Head of caudate nucleus (tissue), 42 donors: Measurements from ENCODE around the gene SESN2.
"Not testable (repeated sequence)": the region's sequence is repeated elsewhere in the genome, so short reads cannot be mapped to it uniquely, and the experiment has no call there.

Experiments
- DNase-seq, 42 donors: peaks; one replicate each; pipeline versions ENCODE4 v3.0.0 to v3.0.0-alpha.2; 2020 to 2021; ENCODE audit warnings: mixed read lengths in 7 of 42
- intact Hi-C: fragments of 100-400 bp; cut with DNase I; formaldehyde crosslinking; loops from one replicate; pipeline ENCODE4 v1.15.0; 2022

Gene SESN2

DNA sequence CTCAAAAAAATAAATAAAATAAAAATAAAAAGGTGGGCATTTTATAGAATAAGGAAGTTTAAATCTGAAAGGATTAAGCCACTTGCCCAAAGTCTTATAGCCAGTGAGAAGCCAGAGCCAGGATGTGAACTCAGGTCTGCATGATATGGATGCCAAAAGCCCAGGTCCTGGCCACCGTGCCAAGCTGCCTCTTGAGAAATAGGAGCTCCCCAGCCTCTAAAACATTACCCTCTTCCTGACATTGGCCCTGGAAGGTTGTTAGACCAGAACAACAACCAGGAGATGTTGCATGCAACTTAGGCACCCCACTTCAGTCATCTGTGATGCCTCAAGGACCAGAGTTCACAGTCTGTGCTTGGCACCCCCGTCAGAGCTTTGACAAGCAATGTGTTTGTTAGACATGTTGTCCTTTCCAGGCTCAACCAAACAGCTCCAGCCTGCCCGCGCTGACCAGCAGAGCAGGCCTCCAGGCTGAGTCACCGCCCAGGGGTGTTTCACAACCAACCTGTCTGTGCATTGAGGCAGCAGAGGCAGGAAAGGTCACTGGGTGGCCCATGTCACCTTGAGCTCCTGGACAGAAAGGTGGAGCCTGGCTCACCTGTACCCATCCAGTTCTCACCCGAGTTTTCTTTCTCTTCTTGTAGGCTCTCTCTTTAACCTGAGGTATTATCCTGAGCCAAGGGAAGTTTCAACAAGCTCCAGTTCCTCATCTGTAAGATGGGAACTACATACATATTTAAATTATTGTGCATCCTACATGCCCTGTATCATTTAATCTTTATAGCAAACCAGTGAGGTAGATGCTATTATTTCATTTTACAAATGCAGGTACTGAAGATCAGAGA is 54.6 kb downstream of the SESN2 start:
- intact Hi-C loops: no loop called here
- peak in 1 of 42 donors; percentile 28 for DNase-seq

DNA sequence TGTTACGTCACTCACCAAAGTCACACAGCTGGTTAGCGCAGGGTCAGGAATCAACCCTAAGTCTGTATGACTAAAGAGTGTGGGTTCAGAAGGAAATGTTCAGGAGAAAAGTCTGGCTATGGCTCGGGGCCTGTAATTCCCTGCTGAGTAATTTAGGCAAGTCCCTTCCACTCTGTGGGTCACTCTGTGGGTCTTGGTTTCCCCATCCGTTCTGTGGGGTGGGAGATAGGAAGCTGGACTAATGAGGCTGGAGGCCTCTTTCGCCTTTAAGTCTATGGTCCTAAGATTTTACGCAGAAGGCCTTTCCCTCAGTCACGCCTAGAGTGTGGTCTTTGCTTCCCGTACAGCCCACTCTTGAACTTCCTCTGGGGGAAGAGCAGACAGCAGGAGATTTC is 55.2 kb downstream of the SESN2 start:
- no peak for DNase-seq
- intact Hi-C loops: no loop called here

DNA sequence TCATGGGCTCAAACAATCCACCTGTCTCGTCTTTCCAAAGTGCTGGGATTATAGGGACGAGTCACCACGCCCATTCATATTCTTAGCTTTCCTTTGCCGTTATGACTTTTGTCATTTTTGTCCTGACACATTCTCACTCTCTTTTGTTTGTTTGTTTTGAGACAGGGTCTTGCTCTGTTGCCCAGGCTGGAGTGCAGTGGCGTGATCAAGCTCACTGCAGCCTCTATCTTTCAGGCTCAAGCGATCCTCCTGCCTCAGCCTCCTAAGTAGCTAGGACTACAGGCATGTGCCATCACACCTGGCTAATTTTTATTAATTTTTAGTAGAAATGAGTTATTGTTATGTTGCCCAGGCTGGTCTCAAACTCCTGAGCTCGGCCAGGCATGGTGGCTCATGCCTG is 57.7 kb downstream of the SESN2 start:
- intact Hi-C loops: no loop called here
- DNase-seq: no peak

DNA sequence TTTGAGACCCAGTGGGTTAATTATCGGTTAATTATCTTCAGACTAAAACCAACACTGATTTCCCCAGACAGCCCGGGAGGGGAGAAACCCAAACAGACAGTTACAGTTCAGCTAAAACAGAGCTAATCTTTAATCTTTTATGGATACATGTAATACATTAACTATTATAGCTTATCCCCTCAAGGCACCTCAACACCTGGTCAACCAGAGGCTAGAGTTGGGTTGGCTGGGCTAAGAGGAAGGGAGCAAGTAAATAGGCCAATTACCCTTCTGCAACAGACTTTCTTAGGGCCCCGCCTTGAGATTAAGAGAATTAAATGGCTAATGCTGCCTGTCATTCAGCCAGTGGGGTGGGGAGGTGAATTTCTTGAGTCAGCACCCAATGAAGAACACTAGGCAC is 62.9 kb downstream of the SESN2 start:
- no peak for DNase-seq
- intact Hi-C loops: no loop called here

DNA sequence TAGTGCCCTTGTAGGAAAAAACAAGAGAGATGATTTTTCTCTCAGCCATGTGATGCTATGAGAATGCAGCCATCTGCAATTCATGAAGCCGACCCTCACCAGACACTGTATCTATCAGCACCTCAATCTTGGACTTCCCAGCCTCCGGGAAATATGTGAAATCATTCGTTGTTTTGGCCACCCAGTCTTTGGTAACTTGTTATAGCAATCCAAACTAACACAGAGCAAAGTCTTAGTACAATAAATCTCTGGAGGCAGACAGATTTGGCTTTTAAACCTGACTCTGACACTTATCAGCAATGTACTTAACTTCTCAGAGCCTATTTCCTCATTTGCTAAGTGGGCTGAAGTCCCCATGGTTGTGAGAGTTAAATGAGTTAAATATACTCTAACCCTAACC is 64.4 kb downstream of the SESN2 start:
- intact Hi-C loops: no loop called here
- no peak for DNase-seq

DNA sequence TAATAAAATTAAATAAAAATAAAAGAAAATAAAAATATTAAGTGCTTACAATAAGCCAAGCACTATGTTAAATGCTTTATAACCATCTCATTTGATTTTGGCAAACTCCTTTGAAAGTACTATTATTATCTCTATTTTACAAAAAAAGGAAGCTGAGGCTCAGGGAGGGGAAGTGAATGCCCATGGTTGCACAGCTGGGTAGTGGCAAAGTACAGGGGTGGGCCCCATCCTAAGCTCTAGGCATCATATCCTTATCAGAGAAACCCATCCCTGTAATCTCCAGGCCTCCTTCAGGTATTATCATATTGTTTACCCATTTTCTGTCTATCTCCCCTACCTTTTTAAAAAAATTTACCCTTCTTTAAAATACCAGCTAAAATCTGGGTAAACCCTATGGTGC is 67.2 kb downstream of the SESN2 start:
- DNase-seq: peak in 1 of 42 donors; percentile 6
- intact Hi-C loops: loop anchor here (5.0 kb wide), 2 partner anchors 64 to 79 kb away; no protein-coding TSS in a partner anchor

DNA sequence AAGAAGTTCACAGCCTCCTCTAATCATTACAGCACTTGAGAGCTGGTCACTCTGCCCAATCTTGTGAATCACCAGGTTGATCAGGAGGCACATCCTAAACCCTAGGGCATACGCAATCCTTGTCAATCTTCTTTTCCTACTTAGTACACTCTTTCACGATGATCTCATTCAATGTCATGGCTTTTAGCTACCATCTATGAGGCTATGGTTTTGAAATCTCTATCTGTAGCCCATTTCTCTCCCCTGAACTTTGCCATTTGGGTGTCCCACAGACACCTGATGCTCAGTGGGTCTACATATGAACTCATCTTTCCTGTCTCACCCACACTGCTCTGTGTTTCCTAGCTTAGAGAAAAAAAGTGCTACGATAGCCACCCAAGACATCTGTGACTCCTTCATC is 67.7 kb downstream of the SESN2 start:
- DNase-seq: no peak
- intact Hi-C loops: loop anchor here (5.0 kb wide), 2 partner anchors 65 to 80 kb away; no protein-coding TSS in a partner anchor

DNA sequence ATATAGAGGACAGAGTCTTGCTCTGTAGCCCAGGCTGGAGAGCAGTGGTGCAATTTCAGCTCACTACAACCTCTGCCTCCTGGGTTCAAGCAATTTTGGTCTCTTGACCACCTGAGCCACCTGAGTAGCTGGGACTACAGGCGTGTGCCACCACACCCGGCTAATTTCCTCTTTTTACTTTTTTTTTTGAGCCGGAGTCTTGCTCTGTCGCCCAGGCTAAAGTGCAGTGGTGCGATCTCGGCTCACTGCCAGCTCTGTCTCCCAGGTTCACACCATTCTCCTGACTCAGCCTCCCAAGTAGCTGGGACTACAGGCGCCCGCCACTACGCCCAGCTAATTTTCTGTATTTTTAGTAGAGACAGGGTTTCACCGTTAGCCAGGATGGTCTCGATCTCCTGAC is 68.1 kb downstream of the SESN2 start:
- intact Hi-C loops: loop anchor here (5.0 kb wide), 2 partner anchors 65 to 80 kb away; no protein-coding TSS in a partner anchor
- DNase-seq: not testable (repeated sequence)

DNA sequence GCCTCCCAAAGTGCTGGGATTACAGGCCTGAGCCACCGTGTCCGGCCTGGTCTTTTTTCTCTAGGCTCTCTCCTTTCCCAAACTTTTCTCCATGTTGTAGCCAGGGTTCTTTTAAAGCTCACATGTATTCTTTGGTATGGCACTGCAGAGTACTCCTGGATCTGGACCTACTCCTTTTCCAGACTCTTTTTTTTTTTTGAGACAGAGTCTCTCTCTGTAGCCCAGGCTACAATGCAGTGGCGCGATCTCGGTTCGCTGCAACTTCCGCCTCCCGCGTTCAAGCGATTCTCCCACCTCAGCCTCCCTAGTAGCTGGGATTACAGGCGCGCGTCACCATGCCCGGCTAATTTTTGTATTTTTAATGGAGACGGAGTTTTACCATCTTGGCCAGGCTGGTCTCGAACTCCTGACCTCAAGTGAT is 68.9 kb downstream of the SESN2 start:
- peak in 4 of 42 donors; percentile 1 to 48 (median 20) for DNase-seq
- intact Hi-C loops: loop anchor here (5.0 kb wide), 2 partner anchors 66 to 81 kb away; no protein-coding TSS in a partner anchor

DNA sequence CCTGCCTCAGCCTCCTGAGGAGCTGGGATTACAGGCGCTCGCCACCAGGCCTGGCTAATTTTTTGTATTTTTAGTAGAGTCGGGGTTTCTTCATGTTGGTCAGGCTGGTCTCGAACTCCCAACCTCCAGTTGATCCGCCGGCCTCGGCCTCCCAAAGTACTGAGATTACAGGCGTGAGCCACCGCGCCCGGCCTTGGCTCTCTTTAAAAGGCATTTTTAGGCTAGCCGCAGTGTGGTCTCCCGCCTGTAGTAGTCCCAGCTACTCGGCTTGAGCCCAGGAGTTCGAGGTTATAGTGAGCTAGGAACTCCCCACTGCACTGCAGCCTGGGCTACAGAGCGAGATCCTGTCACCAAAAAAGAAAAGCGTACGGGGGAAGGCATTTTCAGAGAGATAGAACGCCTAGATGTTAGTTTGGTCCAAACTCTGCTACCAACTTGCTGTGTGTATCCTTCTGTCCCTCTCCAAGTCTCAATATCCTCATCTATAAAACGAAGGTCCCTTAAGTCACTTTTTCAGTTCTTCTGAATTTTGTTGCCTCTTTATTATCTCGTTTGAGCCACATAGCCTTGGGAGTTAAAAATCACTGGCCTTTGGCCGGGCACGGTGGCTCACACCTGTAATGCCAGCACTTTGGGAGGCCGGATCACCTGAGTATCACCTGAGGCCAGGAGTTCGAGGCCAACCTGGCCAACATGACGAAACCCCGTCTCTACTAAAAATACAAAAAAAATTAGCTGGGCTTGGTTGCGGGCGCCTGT is 70.3 kb downstream of the SESN2 start:
- intact Hi-C loops: loop anchor here (5.0 kb wide), 2 partner anchors 67 to 82 kb away; no protein-coding TSS in a partner anchor
- DNase-seq: peak in 23 of 42 donors; percentile 2 to 45 (median 15)
